ENCODE measurements around the gene PDZRN3.

- TF ChIP-seq CTCF (IDR thresholded peaks at IDR 0.05 in 8 of 11, conservative IDR thresholded peaks at IDR 0.05 in 3 of 11) (no peak), POLR2A (IDR thresholded peaks at IDR 0.05) (no peak), POLR2AphosphoS5 (IDR thresholded peaks at IDR 0.05) (no peak)
Measured at GRCh38 chr3:73384091-73384906, 240.4 kb downstream of the PDZRN3 start.
